HL-60 (cell line): ENCODE data around the gene ENTPD2.
"Not testable (repeated sequence)": the region's sequence is repeated elsewhere in the genome, so short reads cannot be mapped to it uniquely, and the experiment has no call there.

ENCODE experiments used
- CTCF ChIP-seq: IDR thresholded peaks from one replicate; pipeline ENCODE4 v1.5.1; 2011; ENCODE audit warnings: low read length, control low read depth, inconsistent platforms; ENCODE audit not compliant: insufficient read depth
- GABPA ChIP-seq: IDR thresholded peaks from 2 replicates; pipeline ENCODE4 v1.6.1; 2012; ENCODE audit warnings: low read depth
- POLR2AphosphoS5 ChIP-seq: IDR thresholded peaks from 2 replicates; pipeline ENCODE4 v1.6.1; 2012; ENCODE audit warnings: low read depth
- REST ChIP-seq: IDR thresholded peaks from 2 replicates; pipeline ENCODE4 v1.6.1; 2012; ENCODE audit warnings: low read depth; ENCODE audit not compliant: insufficient replicate concordance

GRCh38 chr9:137062798-137063197, 8.9 kb upstream of the ENTPD2 start:
- TF ChIP-seq GABPA, CTCF, POLR2AphosphoS5, REST: not testable (repeated sequence)
